Peyer's patch (tissue), 4 donors: ENCODE results near the gene RBBP5.

ENCODE experiments used
- POLR2A ChIP-seq, 2 donors: fragments of 450-650 bp; IDR thresholded peaks; one replicate each; pipeline ENCODE4 v1.5.1; 2017; ENCODE audit warnings: antibody characterized with exemption in 2 of 2, mild to moderate bottlenecking in 2 of 2, moderate library complexity in 2 of 2
- TF ChIP-seq, protein P1 (sequence below), 6 experiments: fragments of 450-650 bp in 4 of 6; fragments of 200-600 bp in 2 of 6; sonication (generic) in 1 of 6; IDR thresholded peaks; one replicate each; pipeline ENCODE4 v1.5.1; 2017 to 2019; ENCODE audit warnings: antibody characterized with exemption in 6 of 6, mild to moderate bottlenecking in 3 of 6, moderate library complexity in 1 of 6

DNA sequence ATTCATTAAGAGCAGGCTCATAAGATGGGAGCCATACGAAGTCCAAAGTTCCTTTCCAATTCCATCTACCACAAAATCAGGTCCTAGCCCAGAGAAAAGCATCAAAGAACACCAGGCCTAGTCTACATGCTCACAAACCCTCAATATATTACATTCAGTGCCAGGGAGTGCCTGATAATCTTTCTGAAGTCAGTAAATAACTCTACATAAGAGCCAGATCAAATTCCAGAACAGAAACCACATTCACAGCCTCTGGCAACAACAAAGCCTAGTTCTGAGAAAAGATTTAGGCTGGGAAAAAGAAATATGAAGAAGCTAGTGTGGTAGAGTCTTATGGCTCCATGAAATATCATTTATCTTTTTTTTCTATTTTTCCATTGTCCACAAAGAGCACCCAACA, 40.5 kb upstream of the RBBP5 start:
- TF ChIP-seq, protein P1, sequence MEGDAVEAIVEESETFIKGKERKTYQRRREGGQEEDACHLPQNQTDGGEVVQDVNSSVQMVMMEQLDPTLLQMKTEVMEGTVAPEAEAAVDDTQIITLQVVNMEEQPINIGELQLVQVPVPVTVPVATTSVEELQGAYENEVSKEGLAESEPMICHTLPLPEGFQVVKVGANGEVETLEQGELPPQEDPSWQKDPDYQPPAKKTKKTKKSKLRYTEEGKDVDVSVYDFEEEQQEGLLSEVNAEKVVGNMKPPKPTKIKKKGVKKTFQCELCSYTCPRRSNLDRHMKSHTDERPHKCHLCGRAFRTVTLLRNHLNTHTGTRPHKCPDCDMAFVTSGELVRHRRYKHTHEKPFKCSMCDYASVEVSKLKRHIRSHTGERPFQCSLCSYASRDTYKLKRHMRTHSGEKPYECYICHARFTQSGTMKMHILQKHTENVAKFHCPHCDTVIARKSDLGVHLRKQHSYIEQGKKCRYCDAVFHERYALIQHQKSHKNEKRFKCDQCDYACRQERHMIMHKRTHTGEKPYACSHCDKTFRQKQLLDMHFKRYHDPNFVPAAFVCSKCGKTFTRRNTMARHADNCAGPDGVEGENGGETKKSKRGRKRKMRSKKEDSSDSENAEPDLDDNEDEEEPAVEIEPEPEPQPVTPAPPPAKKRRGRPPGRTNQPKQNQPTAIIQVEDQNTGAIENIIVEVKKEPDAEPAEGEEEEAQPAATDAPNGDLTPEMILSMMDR (IDR thresholded peaks at IDR 0.05) = no peak
- TF ChIP-seq POLR2A (IDR thresholded peaks at IDR 0.05) = no peak
